Hepatic stellate cell (primary cell): ENCODE results near the gene PMEL.
A peak's percentile ranks its signal among the peaks of the same experiment; 100 is the strongest.
"Not testable (repeated sequence)": the region's sequence is repeated elsewhere in the genome, so short reads cannot be mapped to it uniquely, and the experiment has no call there.

Experiments used
- DNase-seq: peaks from one replicate; pipeline ENCODE4 v3.0.0; 2011; ENCODE audit warnings: low spot score

The PMEL gene

GRCh38 chr12:55983232-55983842, 17.5 kb upstream of the PMEL start:
- no peak for DNase-seq

GRCh38 chr12:55982319-55982936, 16.6 kb upstream of the PMEL start:
- no peak for DNase-seq

- not testable (repeated sequence) for DNase-seq
Measured at GRCh38 chr12:55981882-55982281, 16.0 kb upstream of the PMEL start.

- DNase-seq = no peak
Measured at GRCh38 chr12:55979069-55979468, 13.2 kb upstream of the PMEL start.

- DNase-seq = no peak
Measured at GRCh38 chr12:55978393-55978792, 12.6 kb upstream of the PMEL start.

- DNase-seq = peak; percentile 61
Measured at GRCh38 chr12:55974308-55974730, 8.5 kb upstream of the PMEL start.

- DNase-seq = peak; percentile 97
Measured at GRCh38 chr12:55973599-55974307, 7.9 kb upstream of the PMEL start, which contains the start of gene RAB5B. Gene RAB5B (plus strand): TSS chr12:55974078. CDS start chr12:55986961, 12,883 bp downstream.

GRCh38 chr12:55972911-55973598, 7.2 kb upstream of the PMEL start:
- no peak for DNase-seq

- DNase-seq = no peak
Measured at GRCh38 chr12:55972456-55972855, 6.6 kb upstream of the PMEL start.

- peak; percentile 63 for DNase-seq
Measured at GRCh38 chr12:55972042-55972441, 6.2 kb upstream of the PMEL start.

- no peak for DNase-seq
Measured at GRCh38 chr12:55970775-55971174, 4.9 kb upstream of the PMEL start.

- no peak for DNase-seq
Measured at GRCh38 chr12:55969356-55969755, 3.5 kb upstream of the PMEL start.

- peak; percentile 92 for DNase-seq
Measured at GRCh38 chr12:55966408-55967281, 803 bp upstream of the PMEL start, which contains the start of gene CDK2. Gene CDK2 (plus strand): TSS chr12:55966830. CDS start chr12:55967009, 179 bp downstream.

- DNase-seq = no peak
Measured at GRCh38 chr12:55965240-55965639, 602 bp downstream of the PMEL start.

GRCh38 chr12:55963760-55964159, 2.1 kb downstream of the PMEL start:
- no peak for DNase-seq

GRCh38 chr12:55957106-55957859, 8.6 kb downstream of the PMEL start:
- DNase-seq = no peak

- DNase-seq = no peak
Measured at GRCh38 chr12:55955800-55956508, 9.9 kb downstream of the PMEL start.

- no peak for DNase-seq
Measured at GRCh38 chr12:55955344-55955743, 10.5 kb downstream of the PMEL start.

- DNase-seq = no peak
Measured at GRCh38 chr12:55946553-55946952, 19.3 kb downstream of the PMEL start.

GRCh38 chr12:55942577-55943136, 23.2 kb downstream of the PMEL start:
- no peak for DNase-seq
